Neural progenitor cell (in vitro differentiated cells): Measurements from ENCODE around the gene LTA. TPM values are rescaled to one million over a fixed set of nuclear protein-coding genes. Genes with fewer than 3 reads are reported as not detected.

Experiments
- DNase-seq: peaks from one replicate; pipeline ENCODE4 v3.0.0-alpha.2; 2016; ENCODE audit warnings: low spot score
- H2AFZ ChIP-seq: fragments of 200-600 bp; sonication (generic); replicated peaks from 2 replicates; pipeline ENCODE4 v1.6.1; 2016; ENCODE audit warnings: antibody characterized with exemption
- H3F3A ChIP-seq: fragments of 200-600 bp; sonication (generic); 2 replicates; pipeline ENCODE4 v1.6.1; 2016; ENCODE audit warnings: antibody characterized with exemption, low read depth
- H3K27ac ChIP-seq: fragments of 200-600 bp; sonication (generic); 2 replicates; pipeline ENCODE4 v1.5.1; 2016; ENCODE audit warnings: mild to moderate bottlenecking
- H3K27me3 ChIP-seq: fragments of 200-600 bp; sonication (generic); 2 replicates; pipeline ENCODE4 v1.6.1; 2016; ENCODE audit warnings: mild to moderate bottlenecking, moderate library complexity
- H3K36me3 ChIP-seq: fragments of 200-600 bp; sonication (generic); 2 replicates; pipeline ENCODE4 v1.5.1; 2016
- H3K4me1 ChIP-seq: fragments of 200-600 bp; sonication (generic); 2 replicates; pipeline ENCODE4 v1.6.1; 2016; ENCODE audit warnings: mixed run types
- H3K4me2 ChIP-seq: fragments of 200-600 bp; sonication (generic); 2 replicates; pipeline ENCODE4 v1.6.1; 2016
- H3K4me3 ChIP-seq: fragments of 200-600 bp; sonication (generic); 2 replicates; pipeline ENCODE4 v1.5.1; 2016
- H3K79me2 ChIP-seq: fragments of 200-600 bp; sonication (generic); 2 replicates; pipeline ENCODE4 v1.6.1; 2016; ENCODE audit warnings: low read depth
- H3K9ac ChIP-seq: fragments of 200-600 bp; sonication (generic); 2 replicates; pipeline ENCODE4 v1.6.1; 2016
- H3K9me3 ChIP-seq: fragments of 200-600 bp; sonication (generic); 2 replicates; pipeline ENCODE4 v1.5.1; 2016; ENCODE audit warnings: low read depth
- H4K20me1 ChIP-seq: fragments of 200-600 bp; sonication (generic); 2 replicates; pipeline ENCODE4 v1.6.1; 2016; ENCODE audit warnings: low read depth
- H3K27ac Mint-ChIP-seq: 3 replicates; pipeline ENCODE4 v1.8.0; 2021; ENCODE audit warnings: mixed read lengths
- H3K27me3 Mint-ChIP-seq: 2 replicates; pipeline ENCODE4 v1.8.0; 2022; ENCODE audit warnings: low read depth, mild to moderate bottlenecking, inconsistent platforms, moderate library complexity, mixed read lengths; ENCODE audit not compliant: insufficient read depth
- H3K36me3 Mint-ChIP-seq: 3 replicates; pipeline ENCODE4 v1.8.0; 2021; ENCODE audit warnings: mixed read lengths
- H3K4me1 Mint-ChIP-seq: 3 replicates; pipeline ENCODE4 v1.8.0; 2021; ENCODE audit warnings: mixed read lengths
- H3K4me3 Mint-ChIP-seq: 3 replicates; pipeline ENCODE4 v1.8.0; 2021; ENCODE audit warnings: mild to moderate bottlenecking, moderate library complexity, mixed read lengths
- H3K9me3 Mint-ChIP-seq: 3 replicates; pipeline ENCODE4 v1.8.0; 2020; ENCODE audit warnings: mixed read lengths
- CTCF ChIP-seq: fragments of 200-600 bp; sonication (generic); IDR thresholded peaks from 2 replicates; pipeline ENCODE4 v1.5.1; 2017; ENCODE audit warnings: antibody characterized with exemption, mild to moderate bottlenecking
- EZH2 ChIP-seq: fragments of 200-600 bp; sonication (generic); IDR thresholded peaks from 2 replicates; pipeline ENCODE4 v1.6.1; 2017; ENCODE audit warnings: antibody characterized with exemption, mild to moderate bottlenecking, moderate library complexity
- EZH2phosphoT487 ChIP-seq: fragments of 200-600 bp; sonication (generic); IDR thresholded peaks from 2 replicates; pipeline ENCODE4 v1.6.1; 2017; ENCODE audit warnings: antibody characterized with exemption
- total RNA-seq: library from RNA; depleted of rRNA; stranded (reverse); fragments of >200 nt; gene quantifications from 2 replicates; pipeline ENCODE4 v1.2.3, GENCODE V29; 2015; ENCODE audit warnings: low replicate concordance

LTA gene
- total RNA-seq, 1 donor from 2014 or later, result not detected

GRCh38 chr6:31534521-31535040 lies 37.5 kb upstream of the LTA start:
- Histone ChIP-seq H3K4me2 (no peak overlapping the region), H3K79me2 (peaks cover 74% of the 10 kb centered on the region), H2AFZ (no peak overlapping the region), H4K20me1 (peaks cover 99% of the 10 kb centered on the region), H3K9me3 (no peaks in the 10 kb centered on the region), H3K4me3 (no peak overlapping the region), H3F3A (peaks cover 87% of the 10 kb centered on the region), H3K9ac (no peak overlapping the region), H3K27ac (peak overlapping the region; percentile 20), H3K36me3 (peaks cover 47% of the 10 kb centered on the region), H3K27me3 (no peaks in the 10 kb centered on the region), H3K4me1 (peaks cover 7% of the 10 kb centered on the region)
- peaks cover 14% of the 10 kb centered on the region for H3K4me1 Mint-ChIP-seq
- H3K27ac Mint-ChIP-seq, result no peak overlapping the region
- H3K36me3 Mint-ChIP-seq, result peaks cover 72% of the 10 kb centered on the region
- peaks cover 4% of the 10 kb centered on the region for H3K27me3 Mint-ChIP-seq
- no peaks in the 10 kb centered on the region for H3K9me3 Mint-ChIP-seq
- TF ChIP-seq CTCF (no peak), EZH2phosphoT487 (no peak), EZH2 (no peak)
- no peak for DNase-seq
- no peak overlapping the region for H3K4me3 Mint-ChIP-seq

DNA sequence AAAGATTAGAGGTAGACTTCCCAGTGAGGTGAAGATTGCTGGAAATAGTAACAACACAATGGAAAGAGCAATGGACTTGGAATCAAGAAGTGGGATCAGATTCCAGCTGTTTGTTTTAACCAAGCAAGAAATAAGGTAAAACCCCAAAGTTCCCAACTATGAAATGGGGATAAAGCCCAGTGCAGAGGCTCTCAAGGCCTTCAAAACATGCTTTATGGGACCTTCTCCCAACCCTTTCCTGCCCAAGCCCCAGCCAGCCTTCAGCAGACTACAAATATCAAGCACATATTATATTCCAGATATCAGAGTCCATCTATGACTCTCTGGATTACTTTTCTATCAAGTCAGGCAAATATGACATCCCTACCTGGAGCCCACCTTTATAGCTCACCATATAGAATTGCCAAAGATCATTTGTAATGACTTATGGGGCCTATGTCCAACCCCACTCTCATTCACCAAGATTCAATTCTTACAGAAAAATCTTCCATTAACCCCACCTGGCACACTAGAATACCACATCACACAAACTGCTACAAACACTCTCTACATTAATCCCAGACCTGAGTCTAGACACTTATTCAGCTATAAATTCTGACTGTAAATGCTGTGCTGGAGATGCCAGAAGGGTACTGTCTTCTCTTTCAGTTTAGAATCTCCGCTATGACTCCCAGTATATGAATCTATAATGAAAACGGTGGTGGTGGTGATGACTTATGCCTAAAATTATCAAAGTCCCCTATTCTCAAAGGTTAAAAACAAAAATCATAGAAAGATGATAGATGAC lies 36.4 kb upstream of the LTA start:
- H3K36me3 ChIP-seq, result peaks cover 52% of the 10 kb centered on the region
- DNase-seq, result no peak

DNA sequence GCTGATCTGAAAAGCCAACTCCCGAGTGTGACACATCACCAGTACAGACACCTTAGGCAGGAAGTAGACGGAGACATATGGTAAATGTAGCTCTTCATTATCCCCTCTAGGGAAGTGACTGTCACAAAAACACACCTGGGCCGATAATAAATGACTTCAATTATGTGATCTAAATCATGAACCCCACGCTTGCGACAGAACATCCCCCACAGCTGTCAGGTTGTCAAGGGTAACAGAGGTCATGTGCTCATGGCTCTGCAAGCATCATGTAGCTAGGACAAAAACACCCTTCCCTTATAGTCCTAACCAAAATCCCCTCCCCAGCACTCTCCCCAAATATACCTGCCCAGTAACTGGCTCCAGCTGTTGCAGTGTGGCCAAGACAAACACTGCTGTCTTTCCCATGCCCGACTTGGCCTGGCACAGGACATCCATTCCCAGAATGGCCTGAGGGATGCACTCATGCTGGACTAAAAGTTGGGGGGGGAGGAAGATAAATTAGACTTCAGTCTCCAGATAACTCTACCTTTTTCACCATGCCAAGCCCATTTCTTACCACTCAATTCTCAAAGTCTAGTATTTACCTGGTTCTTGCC lies 33.2 kb upstream of the LTA start:
- Histone ChIP-seq H3K9me3 (no peaks in the 10 kb centered on the region), H3K79me2 (peaks cover 90% of the 10 kb centered on the region), H3K4me2 (peak overlapping the region; percentile 89), H4K20me1 (peaks cover 75% of the 10 kb centered on the region), H3K9ac (peak overlapping the region; percentile 99), H3F3A (peaks cover 78% of the 10 kb centered on the region), H3K4me3 (peak overlapping the region; percentile 96), H3K27me3 (no peaks in the 10 kb centered on the region), H3K36me3 (peaks cover 42% of the 10 kb centered on the region), H3K4me1 (peaks cover 16% of the 10 kb centered on the region), H2AFZ (no peak overlapping the region), H3K27ac (no peak overlapping the region)
- Mint-ChIP-seq H3K27me3 (peaks cover 6% of the 10 kb centered on the region), H3K36me3 (peaks cover 57% of the 10 kb centered on the region), H3K9me3 (no peaks in the 10 kb centered on the region), H3K4me1 (peaks cover 35% of the 10 kb centered on the region), H3K27ac (no peak overlapping the region), H3K4me3 (peak overlapping the region; percentile 100)
- TF ChIP-seq CTCF (no peak), EZH2 (no peak), EZH2phosphoT487 (no peak)
- DNase-seq, result no peak

More for the DNA sequence above, 36.4 kb upstream of the LTA start:
- H3F3A ChIP-seq, result peaks cover 85% of the 10 kb centered on the region
- no peaks in the 10 kb centered on the region for H3K9me3 Mint-ChIP-seq
- no peak overlapping the region for H2AFZ ChIP-seq
- peaks cover 85% of the 10 kb centered on the region for H3K79me2 ChIP-seq
- no peak overlapping the region for H3K4me3 ChIP-seq
- H3K27ac ChIP-seq, result no peak overlapping the region
- no peak for TF ChIP-seq EZH2
- no peak for TF ChIP-seq EZH2phosphoT487
- TF ChIP-seq CTCF, result no peak
- no peaks in the 10 kb centered on the region for H3K27me3 ChIP-seq
- H3K27ac Mint-ChIP-seq, result no peak overlapping the region
- peaks cover 6% of the 10 kb centered on the region for H3K27me3 Mint-ChIP-seq
- peaks cover 73% of the 10 kb centered on the region for H3K36me3 Mint-ChIP-seq
- peaks cover 25% of the 10 kb centered on the region for H3K4me1 Mint-ChIP-seq
- H3K4me1 ChIP-seq, result peaks cover 16% of the 10 kb centered on the region
- no peaks in the 10 kb centered on the region for H3K9me3 ChIP-seq
- H3K4me3 Mint-ChIP-seq, result no peak overlapping the region
- peaks cover 99% of the 10 kb centered on the region for H4K20me1 ChIP-seq
- H3K9ac ChIP-seq, result no peak overlapping the region
- H3K4me2 ChIP-seq, result no peak overlapping the region
